COLO668 (cell line): Measurements from ENCODE around the gene KIF5B.
"Not testable (repeated sequence)": the region's sequence is repeated elsewhere in the genome, so short reads cannot be mapped to it uniquely, and the experiment has no call there.

Experiments used
- DNase-seq: peaks from one replicate; lab custom pipeline; 2025; ENCODE audit not compliant: unreplicated experiment; lab: John Stamatoyannopoulos, UW

KIF5B gene

GRCh38 chr10:32017044-32017443 lies 39.2 kb downstream of the KIF5B start:
- no peak for DNase-seq

GRCh38 chr10:32015386-32015785 lies 40.8 kb downstream of the KIF5B start:
- no peak for DNase-seq

GRCh38 chr10:32007026-32007425 lies 49.2 kb downstream of the KIF5B start:
- DNase-seq = no peak

- DNase-seq = peak; percentile 24
These were observed 51.2 kb downstream of the KIF5B start for GRCh38 chr10:32005050-32005449.

- no peak for DNase-seq
These were observed 52.0 kb downstream of the KIF5B start for GRCh38 chr10:32004161-32004591.

GRCh38 chr10:32002531-32002930 lies 53.7 kb downstream of the KIF5B start:
- DNase-seq = no peak

GRCh38 chr10:32000937-32001336 lies 55.3 kb downstream of the KIF5B start:
- no peak for DNase-seq

GRCh38 chr10:31999836-32000235 lies 56.4 kb downstream of the KIF5B start:
- no peak for DNase-seq

GRCh38 chr10:31999070-31999660 lies 57.1 kb downstream of the KIF5B start:
- no peak for DNase-seq

GRCh38 chr10:31994926-31995325 lies 61.3 kb downstream of the KIF5B start:
- DNase-seq = no peak

GRCh38 chr10:31990937-31991336 lies 65.3 kb downstream of the KIF5B start:
- no peak for DNase-seq

GRCh38 chr10:31987786-31988185 lies 68.4 kb downstream of the KIF5B start:
- not testable (repeated sequence) for DNase-seq

- DNase-seq = no peak
These were observed 74.1 kb downstream of the KIF5B start for GRCh38 chr10:31982111-31982510.

- DNase-seq = no peak
These were observed 75.8 kb downstream of the KIF5B start for GRCh38 chr10:31980471-31980870.

GRCh38 chr10:31979071-31979470 lies 77.2 kb downstream of the KIF5B start:
- DNase-seq = not testable (repeated sequence)

- no peak for DNase-seq
These were observed 78.1 kb downstream of the KIF5B start for GRCh38 chr10:31978156-31978483.

GRCh38 chr10:31977440-31978155 lies 78.6 kb downstream of the KIF5B start:
- no peak for DNase-seq

- no peak for DNase-seq
These were observed 81.0 kb downstream of the KIF5B start for GRCh38 chr10:31975157-31975765.

- DNase-seq = no peak
These were observed 81.6 kb downstream of the KIF5B start for GRCh38 chr10:31974434-31975124.

- no peak for DNase-seq
These were observed 83.6 kb downstream of the KIF5B start for GRCh38 chr10:31972519-31973041.

GRCh38 chr10:31969847-31970246 lies 86.4 kb downstream of the KIF5B start:
- not testable (repeated sequence) for DNase-seq

GRCh38 chr10:31963589-31963980 lies 92.6 kb downstream of the KIF5B start:
- DNase-seq = no peak
